NCI-H128 (cell line): ENCODE results near the gene STARD10.
"Not testable (repeated sequence)": the region's sequence is repeated elsewhere in the genome, so short reads cannot be mapped to it uniquely, and the experiment has no call there.

Experiments
- DNase-seq: peaks from one replicate; lab custom pipeline; 2025; ENCODE audit not compliant: unreplicated experiment; lab: John Stamatoyannopoulos, UW

STARD10 gene, protein sequence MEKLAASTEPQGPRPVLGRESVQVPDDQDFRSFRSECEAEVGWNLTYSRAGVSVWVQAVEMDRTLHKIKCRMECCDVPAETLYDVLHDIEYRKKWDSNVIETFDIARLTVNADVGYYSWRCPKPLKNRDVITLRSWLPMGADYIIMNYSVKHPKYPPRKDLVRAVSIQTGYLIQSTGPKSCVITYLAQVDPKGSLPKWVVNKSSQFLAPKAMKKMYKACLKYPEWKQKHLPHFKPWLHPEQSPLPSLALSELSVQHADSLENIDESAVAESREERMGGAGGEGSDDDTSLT

DNA sequence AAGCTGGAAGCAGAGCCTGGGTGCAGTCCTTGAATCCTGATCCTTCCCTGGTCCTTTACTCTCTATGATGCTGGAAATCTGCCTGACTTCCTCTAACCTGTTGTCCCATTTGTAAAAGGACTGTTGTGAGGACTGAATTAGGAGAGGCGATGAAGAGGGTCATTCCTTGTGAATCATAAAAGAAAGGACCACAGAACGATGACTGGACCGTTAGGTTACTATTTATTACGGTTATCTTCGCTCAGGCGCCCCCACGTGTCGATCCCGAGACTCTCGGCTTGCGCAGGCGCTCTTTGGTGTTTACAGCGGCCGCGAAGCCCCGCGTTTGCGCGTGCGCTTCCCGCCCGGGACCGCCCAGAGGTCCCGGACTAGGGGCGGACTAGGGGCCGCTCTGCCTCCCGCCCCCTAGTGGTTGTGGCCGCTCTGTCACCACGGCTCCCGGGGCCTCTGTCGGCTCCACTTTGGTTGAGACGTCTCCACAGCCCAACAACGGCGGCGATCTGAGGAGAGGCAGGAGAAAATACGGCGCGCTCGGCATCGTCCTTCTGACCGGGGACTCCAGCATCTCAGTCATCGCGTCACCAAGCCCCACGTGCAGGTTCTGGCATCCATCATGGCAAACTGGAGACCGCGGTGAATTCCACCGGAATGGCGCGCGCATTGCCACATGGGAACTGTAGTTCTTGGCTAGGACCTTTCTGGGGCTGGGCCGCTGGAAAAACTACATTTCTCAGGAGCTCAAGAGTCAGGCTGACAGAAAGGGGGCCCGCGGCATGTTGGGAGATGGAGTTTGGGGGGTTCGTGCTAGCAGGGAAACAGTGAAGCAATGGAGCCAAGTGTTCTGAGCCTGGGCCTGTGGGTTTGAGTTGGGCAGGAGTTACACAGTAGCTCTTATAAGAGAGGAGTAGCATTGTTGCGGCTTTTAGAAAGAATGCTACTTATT is at the start of gene STARD10:
TSS of gene STARD10 (minus strand) at position 623 of the 943 bp plus-strand sequence. CDS start 12,866 bp downstream, outside the sequence.
- DNase-seq: peak; percentile 94

DNA sequence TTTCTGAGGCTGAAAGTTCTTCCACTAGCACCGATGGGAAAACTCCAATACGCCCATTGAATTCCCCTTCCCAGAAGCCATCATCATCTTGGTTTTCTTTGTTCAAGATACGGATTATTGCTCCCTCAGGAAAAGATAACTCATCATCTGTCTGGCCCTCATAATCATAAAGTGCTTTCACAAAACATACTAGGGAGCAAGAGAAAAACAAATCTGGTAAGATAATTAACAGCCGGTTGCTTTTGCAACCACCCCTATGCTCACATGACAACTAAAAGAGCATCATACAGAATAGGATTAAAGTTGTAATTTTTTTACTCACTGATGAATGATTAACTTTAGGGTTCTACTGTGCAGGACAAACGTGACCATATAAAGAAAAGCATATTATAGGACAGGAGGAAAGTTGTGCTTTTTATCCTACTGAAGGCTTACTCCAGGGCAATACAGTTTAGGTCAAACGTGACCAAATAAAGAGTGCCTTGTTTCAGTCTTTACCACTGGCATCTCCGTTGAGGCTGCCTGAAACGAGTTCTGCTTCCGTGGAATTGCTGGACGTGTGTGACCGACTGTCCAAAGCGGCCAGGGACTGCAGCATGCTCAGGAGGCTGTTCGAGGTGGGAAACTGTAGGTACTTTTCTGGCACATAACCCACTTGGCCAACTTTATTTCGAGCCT is 48.9 kb upstream of the STARD10 start:
- no peak for DNase-seq

DNA sequence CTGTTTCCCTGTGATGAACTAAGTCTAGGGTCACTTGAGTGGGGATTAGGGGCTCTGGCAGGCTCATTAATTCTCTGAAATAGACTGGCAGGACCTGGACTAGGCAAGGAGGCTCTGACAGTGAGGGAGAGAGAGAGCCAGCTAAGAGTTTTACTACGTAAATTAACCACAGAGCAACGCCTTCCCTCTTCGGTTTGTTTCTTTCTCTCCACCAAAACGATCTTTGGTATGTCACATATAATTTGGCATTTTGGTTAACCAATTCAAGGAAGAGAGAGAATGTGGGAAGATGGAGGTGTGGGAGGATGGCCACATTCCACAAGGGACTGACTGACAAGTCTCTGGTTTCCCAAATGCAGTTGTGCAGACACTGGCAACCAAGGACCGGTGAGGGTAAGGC is 48.3 kb upstream of the STARD10 start:
- DNase-seq: no peak

DNA sequence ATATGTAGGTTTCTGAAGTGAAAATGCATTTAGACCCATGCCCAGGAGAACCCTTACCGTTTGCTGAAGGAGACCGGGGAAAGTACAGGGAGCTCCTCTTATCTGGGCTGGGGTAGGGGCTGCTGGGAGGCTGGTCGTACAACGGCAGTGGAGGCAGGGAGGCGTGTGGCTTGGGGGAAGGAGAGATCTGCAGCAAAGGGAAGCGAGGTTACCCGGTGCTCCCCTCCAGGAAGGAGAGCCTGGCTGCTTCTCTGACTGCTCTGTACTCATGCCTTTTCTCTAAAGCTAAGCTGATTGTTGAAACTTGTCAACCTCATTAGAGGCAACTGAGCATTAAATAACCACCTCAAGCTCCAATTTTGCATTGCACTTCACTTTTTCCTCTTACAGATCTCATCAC is 47.5 kb upstream of the STARD10 start:
- no peak for DNase-seq

DNA sequence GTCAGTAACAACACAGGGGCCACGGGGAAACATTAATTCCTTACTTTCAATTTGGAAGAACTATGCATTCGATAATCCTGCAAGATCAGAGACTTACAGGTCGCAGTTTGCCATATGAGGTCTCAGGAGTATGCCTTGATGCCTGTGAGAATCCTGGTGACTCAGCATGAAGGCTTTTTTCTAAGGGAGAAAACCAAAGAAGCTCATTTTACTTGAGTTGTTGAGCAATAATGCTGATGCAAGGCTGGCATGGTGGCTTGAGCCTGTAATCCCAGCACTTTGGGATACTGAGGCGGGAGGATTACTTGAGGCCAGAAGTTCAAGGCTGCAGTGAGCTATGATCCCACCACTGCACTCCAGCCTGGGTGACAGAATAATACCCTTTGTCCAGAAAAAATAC is 46.9 kb upstream of the STARD10 start:
- no peak for DNase-seq

DNA sequence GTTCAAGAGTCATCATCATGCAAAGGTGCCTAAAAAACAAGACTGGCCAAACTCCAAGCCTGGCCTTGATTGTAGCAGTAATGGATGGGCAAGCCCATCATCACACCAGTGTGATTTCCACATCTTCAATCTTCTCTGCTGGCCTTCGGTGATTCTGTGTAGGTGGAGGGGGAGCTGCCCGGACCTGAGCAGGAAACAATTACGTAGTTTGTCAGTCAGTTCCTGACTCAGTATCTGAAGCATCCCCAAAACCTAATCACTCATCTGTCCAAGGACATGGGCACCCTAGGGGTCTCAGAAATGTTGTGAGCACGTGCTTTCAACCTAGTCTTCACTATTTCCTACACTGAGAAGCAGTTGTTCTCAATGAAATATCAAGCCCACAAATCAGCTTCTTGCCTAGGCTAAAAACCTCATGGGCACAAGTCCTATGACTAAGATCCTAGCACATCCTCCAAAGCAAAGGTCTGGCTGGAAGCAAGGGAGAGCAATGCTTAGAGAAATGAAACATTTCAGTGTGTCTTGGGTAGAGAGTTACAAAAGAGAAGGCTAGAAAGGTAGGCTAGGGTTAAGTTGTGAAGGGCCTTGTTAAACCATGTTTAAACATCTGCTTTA is 45.0 kb upstream of the STARD10 start:
- DNase-seq: no peak

DNA sequence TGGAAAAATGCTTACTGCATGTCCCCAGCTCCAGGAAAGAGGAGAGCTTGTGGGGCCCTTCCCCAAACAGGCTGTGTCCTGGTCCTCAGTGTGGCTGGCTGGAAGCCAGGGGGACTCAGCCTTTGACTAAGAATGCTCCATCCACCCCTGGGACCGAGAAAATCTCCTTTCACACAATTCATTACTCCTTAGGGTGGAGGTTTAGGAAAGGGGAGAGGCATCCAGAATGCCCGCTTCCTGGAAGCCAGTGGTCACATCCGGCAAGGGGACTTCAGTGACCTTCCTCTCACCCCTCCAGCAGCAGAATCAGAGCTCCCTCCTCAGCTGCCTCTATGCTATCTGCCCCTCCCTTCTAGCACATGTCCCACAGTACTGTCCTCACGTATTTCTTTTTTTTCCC is 42.3 kb upstream of the STARD10 start:
- DNase-seq: no peak

DNA sequence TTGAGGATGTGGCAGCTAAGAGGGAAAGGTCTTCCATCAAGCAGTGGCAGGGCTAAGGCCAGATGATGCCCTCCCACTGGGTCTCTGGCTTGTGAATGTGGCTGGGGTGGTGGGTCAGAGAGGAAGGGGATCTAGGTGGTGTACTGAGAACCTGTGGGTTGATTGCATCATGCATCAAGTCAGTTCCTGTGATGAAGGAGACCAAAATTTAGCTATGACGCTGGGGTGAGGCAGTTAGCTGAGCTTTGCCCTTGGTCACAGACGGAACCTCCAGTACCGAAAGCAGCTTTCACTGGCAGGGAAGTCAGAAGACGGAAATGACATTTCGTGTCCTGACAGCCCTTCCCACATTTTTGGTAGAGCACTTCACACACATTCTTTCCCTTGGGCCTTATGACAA is 41.1 kb upstream of the STARD10 start:
- DNase-seq: no peak

DNA sequence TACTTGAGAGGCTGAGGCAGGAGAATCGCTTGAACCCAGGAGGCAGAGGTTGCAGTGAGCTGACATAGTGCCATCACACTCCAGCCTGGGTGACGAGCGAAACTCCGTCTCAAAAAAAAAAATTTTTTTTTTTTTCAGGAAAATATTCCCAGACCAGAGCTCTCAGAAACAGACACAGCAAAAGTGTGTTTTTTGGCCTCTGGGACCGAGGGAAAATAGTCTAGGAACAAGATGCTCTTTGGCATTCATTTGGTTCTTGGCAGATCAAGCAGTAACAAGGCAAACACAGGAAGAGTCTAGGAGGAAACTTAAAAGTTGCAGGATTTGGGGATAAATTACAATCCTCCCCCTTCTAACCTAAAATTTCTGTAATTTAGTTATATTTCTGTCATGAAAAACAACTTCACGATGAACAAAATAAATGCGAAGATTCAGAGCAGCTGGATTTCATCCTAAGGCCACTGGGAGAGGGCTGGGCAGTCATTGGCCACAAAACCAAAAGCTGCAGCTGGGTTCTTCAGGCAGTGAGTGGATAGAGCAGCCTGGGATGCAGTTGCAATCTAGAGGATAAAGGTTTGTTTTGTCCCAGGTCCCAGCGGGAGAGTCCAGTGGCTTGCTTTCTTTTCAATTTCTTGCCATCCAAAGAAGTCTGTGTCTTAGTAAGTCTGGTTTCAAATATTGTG is 40.1 kb upstream of the STARD10 start:
- no peak for DNase-seq

DNA sequence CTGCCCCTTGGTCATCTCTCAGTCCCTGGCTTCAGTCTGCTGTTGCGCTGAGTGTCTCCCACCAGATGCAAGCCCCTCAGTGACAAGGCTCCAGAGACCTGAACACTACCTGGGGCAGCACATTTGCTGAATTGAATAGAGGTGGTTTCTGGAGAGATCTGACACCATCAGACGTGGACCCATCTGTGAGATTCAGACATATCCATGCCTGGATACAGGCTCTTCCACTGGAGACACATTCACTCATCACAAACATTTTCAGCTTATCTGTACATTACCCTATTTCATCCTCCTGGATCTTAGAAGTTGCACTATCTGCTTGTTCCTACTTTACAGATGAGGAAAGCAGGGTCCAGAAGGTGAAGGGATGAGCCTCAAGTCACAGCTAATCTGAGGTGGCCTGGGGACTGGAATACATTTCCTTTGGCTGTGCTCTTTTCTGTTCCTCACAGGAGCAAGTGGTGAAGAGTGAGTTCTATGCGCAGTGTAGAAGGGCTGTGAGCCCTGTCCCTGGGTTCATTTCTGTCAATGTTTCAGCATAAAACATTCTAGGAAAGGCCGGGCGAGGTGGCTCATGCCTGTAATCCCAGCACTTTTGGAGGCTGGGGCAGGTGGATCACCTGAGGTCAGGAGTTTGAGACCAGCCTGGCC is 39.4 kb upstream of the STARD10 start:
- no peak for DNase-seq

DNA sequence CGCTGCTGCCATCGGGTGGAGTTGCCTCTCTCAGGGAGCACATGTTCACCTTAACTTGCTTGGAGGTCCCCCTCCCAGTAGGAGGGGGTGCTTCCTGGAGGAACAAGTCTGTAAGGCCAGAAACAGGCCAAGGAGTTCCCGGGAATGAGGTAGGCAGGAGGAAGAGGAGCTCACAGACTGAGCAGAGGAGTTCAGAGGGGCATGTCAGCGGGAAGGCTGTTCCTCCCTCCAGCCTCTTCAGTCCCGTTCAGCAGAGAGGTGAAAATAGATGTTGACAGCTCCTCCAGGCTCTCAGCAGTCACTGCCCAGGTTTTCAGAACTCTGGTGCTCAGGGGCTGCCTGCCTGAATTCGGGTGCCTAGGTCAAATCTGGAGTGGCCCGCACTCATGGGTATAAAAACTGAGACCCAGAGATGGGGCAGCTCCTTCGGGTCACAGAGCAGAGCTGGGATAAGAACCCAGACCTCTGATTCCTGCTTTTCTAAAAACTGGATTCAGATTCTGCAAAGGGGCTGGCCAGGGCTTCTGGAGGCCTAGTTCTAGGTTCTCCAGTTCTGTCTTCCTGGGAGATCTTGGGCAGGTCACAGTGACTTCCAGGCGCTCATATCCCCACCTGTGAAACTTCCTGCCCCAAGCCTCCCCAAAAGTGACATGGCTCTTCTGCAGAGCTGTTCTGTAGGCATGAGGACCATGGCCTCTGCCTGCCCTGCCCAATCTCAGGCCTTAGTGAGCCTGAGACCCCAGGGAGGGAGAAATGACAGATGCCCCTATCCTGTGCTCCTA is 38.6 kb upstream of the STARD10 start:
- no peak for DNase-seq

DNA sequence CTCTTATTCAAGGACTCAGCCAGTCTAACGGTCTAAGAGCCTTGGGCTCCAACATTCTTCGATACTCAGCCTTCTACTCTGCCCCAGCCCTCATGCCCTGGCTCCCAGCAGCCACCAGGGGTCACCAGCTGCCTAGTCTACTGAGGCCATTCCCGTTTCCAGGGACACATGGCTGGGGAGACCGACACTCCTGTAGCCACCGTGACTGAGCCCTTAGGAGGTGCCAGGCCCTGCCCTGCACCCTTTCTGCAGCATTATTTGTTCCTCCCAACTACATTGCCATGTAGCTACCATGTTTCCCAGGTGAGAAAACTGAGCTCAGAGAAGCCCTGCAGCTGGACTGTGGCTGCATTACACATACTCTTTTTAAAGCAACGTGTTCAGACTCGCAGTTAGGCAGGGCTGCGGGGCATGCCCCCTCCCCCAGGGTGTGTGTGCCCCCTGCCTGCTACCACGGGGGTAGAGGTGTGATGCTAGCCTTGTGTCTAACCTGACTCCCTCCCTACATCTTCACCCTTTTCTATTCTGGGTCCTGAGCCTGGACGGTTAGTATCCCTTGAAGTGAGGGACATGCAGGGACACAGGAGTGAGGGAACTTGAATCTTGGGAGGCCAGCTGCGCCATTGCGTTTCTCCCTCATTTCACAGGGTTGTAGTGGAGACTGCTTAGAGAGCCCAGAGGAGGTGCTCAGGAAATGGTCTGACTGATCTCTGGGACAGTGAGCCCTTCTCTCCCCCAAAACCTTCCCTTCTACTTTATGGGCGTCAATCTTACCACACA is 37.9 kb upstream of the STARD10 start:
- DNase-seq: peak; percentile 30

DNA sequence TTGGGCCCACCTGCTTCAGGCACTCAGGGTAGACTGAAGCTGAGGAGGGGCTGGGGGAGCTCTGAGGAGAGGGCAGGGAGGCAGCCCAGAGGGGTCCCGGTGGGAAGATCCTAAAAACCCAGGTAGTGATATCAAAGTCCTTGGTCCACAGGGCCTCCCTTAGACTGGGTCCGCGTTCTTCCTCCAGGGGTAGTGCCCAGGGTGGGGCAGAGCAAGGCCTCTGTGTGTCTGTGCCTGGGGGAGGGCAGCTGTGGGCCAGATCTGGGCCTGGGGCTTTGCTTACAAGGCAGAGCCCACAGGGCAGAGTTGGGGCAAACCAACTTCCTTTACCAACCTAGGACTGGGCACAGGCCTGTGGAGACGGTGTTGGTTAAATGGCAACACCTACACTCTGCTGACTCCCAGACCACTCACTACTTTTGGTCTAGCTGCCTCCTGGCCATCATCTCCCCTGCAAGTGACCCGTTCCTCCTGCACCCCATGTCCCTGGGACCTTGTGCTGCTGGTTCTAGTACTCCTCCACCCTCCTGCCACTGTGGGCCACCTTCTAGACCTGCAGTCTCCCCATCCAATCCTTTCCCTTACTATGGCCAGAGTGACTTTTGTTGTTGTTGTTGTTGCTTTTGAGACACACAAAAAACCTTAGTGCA is 36.2 kb upstream of the STARD10 start:
- DNase-seq: no peak

DNA sequence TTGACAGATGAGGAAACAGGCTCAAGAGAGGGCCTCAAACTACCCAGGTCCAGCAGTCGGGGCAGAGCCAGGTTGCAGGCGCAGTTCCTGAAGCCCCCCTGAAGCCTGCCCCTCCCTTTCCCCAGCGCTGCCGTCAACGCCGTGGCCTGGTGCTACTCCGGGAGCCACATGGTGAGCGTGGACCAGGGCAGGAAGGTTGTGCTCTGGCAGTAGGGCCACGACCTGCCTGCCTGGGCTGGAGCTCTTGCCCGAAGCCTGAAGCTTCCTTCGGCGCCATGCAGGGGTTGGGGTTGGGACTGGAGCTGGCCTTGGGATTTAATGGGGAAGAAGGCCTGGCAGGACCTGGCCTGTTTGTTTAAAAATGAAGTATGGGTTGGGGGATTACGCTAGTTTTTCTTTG is 35.3 kb upstream of the STARD10 start:
- DNase-seq: no peak

DNA sequence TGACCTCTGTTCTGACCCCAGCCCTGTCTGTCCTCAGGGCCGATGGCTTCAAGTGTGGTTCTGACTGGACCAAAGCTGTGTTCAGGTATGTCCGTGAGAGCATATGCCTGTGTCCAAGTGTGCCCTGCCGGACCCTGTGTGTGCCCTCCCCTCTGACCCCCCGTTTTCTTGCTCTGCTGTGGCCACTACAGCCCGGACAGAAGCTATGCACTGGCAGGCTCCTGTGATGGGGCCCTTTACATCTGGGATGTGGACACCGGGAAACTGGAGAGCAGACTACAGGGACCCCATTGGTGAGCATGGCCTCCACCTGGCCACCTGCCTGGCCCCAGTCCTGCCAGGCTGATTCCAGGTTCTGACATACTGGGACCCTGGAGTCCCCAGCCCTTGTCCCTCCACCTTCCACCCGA is 34.9 kb upstream of the STARD10 start:
- no peak for DNase-seq

DNA sequence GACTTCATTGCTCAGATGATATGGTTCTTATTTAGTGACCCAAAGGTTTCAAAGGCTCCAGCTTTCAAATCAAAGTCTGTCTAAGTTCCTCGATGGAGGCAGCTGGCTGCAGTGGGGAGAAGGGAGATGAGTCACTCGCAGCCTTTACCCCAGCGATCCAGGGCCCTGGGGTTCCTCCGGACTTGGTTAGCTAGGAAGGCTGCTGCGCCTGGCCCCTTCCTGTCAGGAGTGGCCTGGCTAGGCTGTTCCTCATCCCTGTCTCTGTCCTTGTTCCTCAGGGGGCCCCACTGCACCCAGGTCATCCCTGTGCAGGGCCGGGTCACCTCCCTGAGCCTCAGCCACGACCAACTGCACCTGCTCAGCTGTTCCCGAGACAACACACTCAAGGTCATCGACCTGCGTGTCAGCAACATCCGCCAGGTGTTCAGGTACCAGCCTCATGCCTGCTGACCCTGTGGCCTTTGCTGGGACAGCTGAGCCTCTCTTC is 34.3 kb upstream of the STARD10 start:
- no peak for DNase-seq

DNA sequence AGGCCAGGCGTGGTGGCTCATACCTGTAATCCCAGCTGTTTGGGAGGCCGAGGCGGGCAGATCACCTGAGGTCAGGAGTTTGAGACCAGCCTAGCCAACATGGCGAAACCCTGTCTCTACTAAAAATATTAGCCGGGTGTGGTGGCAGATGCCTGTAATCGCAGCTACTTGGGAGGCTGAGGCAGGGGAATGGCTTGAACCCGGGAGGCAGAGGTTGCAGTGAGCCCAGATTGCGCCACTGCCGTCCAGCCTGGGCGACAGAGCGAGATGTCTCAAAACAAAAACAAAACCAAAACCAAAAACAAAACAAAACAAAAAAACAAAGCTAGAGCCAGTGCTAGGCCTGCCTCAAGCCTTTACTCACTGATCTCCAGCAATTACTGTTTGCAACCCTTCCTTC is 33.8 kb upstream of the STARD10 start:
- DNase-seq: not testable (repeated sequence)

DNA sequence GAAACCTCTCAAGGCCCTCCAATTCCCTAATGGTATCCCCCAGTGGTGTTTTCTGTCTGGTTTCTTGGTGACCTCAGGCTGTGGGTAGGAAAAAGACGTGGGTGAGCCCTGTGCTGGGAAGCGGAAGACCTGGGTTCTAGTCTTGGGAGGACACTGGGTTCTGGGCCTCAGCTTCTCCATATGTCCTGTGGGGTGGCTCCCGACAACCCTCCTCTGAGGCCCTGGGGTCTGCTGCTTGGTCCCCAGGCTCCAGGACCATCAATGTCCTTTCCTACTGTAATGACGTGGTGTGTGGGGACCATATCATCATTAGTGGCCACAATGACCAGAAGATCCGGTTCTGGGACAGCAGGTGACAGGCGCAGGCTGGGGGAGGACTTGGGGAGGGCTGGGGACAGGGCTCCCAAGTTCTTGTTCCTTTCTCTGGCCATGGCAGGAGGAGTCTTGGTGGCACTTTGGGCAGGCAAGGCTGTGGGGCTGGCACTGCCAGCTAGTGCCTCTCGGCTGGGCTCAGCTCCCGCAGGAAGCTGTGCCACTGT is 33.2 kb upstream of the STARD10 start:
- DNase-seq: no peak
